ENCODE data around the gene TRIM33. TPM values are rescaled to one million over a fixed set of nuclear protein-coding genes. Genes with fewer than 3 reads are reported as not detected.
"Not testable (repeated sequence)": the region's sequence is repeated elsewhere in the genome, so short reads cannot be mapped to it uniquely, and the experiment has no call there.

The TRIM33 gene
- total RNA-seq, 1 donor from 2014 or later: 36.4 TPM

DNA sequence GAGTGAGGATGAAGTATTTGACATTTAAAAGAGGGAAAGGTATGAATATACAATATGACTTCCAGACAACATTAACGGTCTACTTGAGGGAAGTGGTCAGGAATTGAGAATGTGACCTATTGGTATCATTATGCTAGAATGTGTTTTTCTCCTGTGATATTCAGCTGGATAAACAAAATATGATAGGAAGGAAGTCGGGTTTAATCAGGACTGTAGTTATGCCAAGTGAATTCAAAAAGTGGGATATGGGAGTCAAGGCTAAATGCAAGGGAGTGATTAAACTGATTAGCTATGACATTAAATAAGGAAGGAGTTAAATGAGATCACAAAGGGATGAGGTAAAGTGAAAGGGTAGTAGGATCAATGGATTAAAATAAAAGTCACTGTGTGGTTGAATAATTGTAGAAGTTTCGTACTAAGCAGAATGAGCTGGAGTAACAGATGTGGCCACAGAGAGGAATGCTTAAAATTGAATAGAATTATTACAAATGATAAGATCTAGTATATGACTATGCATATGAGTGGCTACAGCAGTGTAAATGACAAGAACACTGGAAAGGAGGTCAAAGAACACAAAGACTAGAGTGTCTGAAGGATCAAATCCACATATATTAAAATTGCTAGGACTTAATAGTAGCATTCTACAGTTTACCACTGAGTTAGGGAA lies 62.5 kb downstream of the TRIM33 start:
- TF ChIP-seq, protein P1, sequence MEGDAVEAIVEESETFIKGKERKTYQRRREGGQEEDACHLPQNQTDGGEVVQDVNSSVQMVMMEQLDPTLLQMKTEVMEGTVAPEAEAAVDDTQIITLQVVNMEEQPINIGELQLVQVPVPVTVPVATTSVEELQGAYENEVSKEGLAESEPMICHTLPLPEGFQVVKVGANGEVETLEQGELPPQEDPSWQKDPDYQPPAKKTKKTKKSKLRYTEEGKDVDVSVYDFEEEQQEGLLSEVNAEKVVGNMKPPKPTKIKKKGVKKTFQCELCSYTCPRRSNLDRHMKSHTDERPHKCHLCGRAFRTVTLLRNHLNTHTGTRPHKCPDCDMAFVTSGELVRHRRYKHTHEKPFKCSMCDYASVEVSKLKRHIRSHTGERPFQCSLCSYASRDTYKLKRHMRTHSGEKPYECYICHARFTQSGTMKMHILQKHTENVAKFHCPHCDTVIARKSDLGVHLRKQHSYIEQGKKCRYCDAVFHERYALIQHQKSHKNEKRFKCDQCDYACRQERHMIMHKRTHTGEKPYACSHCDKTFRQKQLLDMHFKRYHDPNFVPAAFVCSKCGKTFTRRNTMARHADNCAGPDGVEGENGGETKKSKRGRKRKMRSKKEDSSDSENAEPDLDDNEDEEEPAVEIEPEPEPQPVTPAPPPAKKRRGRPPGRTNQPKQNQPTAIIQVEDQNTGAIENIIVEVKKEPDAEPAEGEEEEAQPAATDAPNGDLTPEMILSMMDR (IDR thresholded peaks at IDR 0.05): no peak
- intact Hi-C loops (cut with DNase I): no loop called here

DNA sequence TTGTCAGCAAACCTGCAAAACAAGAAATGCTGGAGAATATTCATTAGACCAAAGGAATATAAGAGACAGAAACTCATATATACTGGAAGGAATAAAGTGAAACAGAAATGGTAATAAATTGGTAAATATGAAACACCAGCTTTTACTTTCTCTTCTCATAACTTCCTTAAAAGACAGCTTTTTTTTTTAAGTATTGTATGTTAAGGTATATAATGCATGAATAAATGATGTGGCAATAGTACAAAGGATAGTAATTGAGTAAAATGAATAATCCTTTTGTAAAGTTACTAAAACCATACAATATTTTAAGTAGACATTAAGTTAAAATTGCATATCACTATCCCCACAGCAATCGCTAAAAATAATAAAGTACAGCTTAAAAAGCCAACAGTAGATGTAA lies 64.8 kb downstream of the TRIM33 start:
- ATAC-seq (no peak), DNase-seq (no peak)
- H3K4me3 ChIP-seq: no peak overlapping the region
- H3K27ac ChIP-seq: no peak overlapping the region
- peaks cover 31% of the 10 kb centered on the region for H3K36me3 ChIP-seq
- H3K4me1 ChIP-seq: no peaks in the 10 kb centered on the region
- H3K9me3 ChIP-seq: no peaks in the 10 kb centered on the region
- H3K27me3 ChIP-seq (ENCODE audit: low read depth): no peaks in the 10 kb centered on the region
- intact Hi-C loops (cut with DNase I): no loop called here
- TF ChIP-seq, protein P1 (IDR thresholded peaks at IDR 0.05): no peak

More for the DNA sequence above, 62.5 kb downstream of the TRIM33 start:
- no peak for ATAC-seq
- no peak for DNase-seq
- Histone ChIP-seq H3K36me3 (peaks cover 34% of the 10 kb centered on the region), H3K9me3 (no peaks in the 10 kb centered on the region), H3K27ac (no peak overlapping the region), H3K4me3 (no peak overlapping the region), H3K4me1 (no peaks in the 10 kb centered on the region), H3K27me3 (ENCODE audit: low read depth) (no peaks in the 10 kb centered on the region)

DNA sequence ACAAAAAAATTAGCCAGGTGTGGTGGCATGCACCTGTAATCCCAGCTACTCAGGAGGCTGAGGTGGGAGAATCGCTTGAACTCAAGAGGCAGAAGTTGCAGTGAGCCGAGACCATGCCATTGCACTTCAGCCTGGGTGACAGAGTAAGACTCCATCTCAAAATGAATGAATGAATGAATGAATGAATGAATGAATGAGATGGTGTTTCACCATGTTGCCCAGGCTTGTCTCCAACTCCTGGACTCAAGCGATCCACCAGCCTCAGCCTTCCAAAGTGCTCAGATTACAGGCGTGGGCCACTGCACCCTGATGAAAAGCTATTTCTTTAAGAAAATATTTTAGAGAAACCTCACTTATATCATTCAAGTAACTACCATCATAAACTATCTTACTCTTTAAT lies 67.8 kb downstream of the TRIM33 start:
- H3K27me3 ChIP-seq (ENCODE audit: low read depth); H3K27ac ChIP-seq; H3K9me3 ChIP-seq; intact Hi-C loops (cut with DNase I); H3K4me1 ChIP-seq; DNase-seq; H3K4me3 ChIP-seq; ATAC-seq: not testable (repeated sequence)
- peaks cover 38% of the 10 kb centered on the region for H3K36me3 ChIP-seq

DNA sequence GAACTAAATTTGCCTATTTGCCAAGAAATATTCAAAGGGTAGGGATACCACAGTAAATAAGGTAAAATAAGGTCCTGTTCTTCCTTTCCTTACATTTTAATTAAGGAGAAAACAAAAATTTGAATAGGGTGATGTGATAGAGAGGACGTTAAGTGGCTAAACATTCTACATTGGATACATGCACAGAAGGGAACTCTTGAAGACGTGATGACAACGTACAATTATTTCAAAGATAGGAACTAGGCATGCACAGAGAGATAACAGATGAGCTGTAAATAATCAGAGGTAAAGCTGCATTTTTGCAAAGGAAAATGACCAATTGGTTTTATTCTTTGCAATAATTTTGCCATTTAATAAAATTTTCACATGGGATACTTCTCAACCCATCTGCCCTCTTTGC lies 69.7 kb downstream of the TRIM33 start:
- TF ChIP-seq, protein P1 (IDR thresholded peaks at IDR 0.05): no peak
- DNase-seq: no peak
- ATAC-seq: no peak
- Histone ChIP-seq H3K36me3 (peaks cover 35% of the 10 kb centered on the region), H3K27me3 (ENCODE audit: low read depth) (no peaks in the 10 kb centered on the region), H3K9me3 (no peaks in the 10 kb centered on the region), H3K27ac (no peak overlapping the region), H3K4me1 (no peaks in the 10 kb centered on the region), H3K4me3 (no peak overlapping the region)
- intact Hi-C loops (cut with DNase I): no loop called here

DNA sequence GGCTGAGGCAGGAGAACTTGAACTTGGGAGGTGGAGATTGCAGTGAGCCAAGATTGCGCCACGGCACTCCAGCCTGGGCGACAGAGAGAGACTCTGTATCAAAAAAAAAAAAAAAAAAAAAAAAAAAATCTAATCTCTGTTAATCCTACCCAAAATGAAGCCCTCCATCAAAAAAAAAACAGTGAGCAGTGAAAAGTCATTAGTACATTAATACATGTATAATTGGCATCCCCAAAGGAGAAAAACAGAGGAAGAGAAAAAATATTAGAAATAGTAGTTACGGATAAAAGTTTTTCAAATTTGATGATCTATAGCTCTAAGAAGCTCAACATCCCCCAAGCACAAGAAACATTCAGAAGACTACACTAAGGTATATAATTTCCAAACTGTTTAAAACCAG lies 71.6 kb downstream of the TRIM33 start:
- H3K4me3 ChIP-seq: no peak overlapping the region
- ATAC-seq: no peak
- intact Hi-C loops (cut with DNase I): no loop called here

DNA sequence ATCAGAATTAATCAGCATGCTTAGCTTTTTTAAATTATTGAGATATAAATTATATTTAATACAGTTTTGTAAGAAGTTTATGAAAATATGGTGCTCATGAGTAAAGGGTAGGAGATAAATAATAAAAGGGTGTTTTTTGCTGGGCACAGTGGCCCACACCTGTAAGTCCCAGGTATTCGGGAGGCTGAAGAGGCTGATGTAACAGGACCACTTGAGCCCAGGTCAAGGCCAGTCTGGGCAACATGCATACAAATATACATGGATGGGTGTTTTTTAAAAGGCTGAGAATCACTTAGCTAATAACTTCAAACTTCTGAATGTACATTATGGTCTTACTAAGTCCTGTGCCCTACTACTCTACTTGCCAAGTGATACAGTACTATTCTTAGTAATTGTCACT lies 73.2 kb downstream of the TRIM33 start:
- ATAC-seq: no peak
- H3K4me1 ChIP-seq: no peaks in the 10 kb centered on the region
- no peak for DNase-seq
- intact Hi-C loops (cut with DNase I): no loop called here
- H3K9me3 ChIP-seq: no peaks in the 10 kb centered on the region
- peaks cover 6% of the 10 kb centered on the region for H3K36me3 ChIP-seq
- H3K4me3 ChIP-seq: no peak overlapping the region
- no peak overlapping the region for H3K27ac ChIP-seq
- TF ChIP-seq, protein P1 (IDR thresholded peaks at IDR 0.05): no peak
- no peaks in the 10 kb centered on the region for H3K27me3 ChIP-seq (ENCODE audit: low read depth)

More for the DNA sequence above, 71.6 kb downstream of the TRIM33 start:
- TF ChIP-seq, protein P1 (IDR thresholded peaks at IDR 0.05): no peak
- no peak for DNase-seq
- peaks cover 21% of the 10 kb centered on the region for H3K36me3 ChIP-seq
- no peak overlapping the region for H3K27ac ChIP-seq
- no peaks in the 10 kb centered on the region for H3K27me3 ChIP-seq (ENCODE audit: low read depth)
- H3K4me1 ChIP-seq: no peaks in the 10 kb centered on the region
- H3K9me3 ChIP-seq: no peaks in the 10 kb centered on the region

All from lower lobe of right lung (tissue), 2 donors.